ENCODE results near the gene SNRK. TPM values are rescaled to one million over a fixed set of nuclear protein-coding genes. Genes with fewer than 3 reads are reported as not detected.

SNRK gene
- total RNA-seq, 4 donors from 2014 or later: 42.9 to 64.0 (median 49.1) TPM

DNA sequence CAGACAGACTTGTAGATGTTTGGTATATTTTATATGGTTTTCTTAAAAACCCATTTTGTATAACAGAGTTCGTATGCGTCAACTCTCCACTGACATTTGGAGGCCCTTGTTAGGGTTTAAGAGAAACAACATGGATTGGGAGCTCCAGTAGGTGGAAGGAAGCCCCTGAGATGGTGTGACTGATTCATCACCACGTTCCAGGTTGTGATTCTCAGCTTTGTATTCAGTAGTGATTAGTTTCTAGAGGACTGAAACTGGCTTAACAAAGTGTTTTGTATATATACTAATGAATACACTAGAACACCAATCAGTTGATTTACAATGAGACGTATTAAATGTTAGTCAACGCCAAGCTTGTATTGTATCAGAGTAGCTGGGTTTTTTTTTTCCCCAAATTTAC is 33.9 kb downstream of the SNRK start:
- H3K4me3 ChIP-seq: no peak overlapping the region
- no peak for ATAC-seq
- H3K9me3 ChIP-seq: no peaks in the 10 kb centered on the region
- H3K4me1 ChIP-seq: peaks cover 5 to 70% (median 12%) of the 10 kb centered on the region in 3 donors
- TF ChIP-seq EP300 (IDR thresholded peaks at IDR 0.05) (no peak), POLR2A (IDR thresholded peaks at IDR 0.05) (no peak)
- no peak overlapping the region for H3K27ac ChIP-seq
- no peaks in the 10 kb centered on the region for H3K36me3 ChIP-seq
- 92 to 96% methylated on average over 5 of the region's 5 CpGs for WGBS, 2 donors (ENCODE audit: low coverage in 1 of 2)
- H3K27me3 ChIP-seq: no peaks in the 10 kb centered on the region

DNA sequence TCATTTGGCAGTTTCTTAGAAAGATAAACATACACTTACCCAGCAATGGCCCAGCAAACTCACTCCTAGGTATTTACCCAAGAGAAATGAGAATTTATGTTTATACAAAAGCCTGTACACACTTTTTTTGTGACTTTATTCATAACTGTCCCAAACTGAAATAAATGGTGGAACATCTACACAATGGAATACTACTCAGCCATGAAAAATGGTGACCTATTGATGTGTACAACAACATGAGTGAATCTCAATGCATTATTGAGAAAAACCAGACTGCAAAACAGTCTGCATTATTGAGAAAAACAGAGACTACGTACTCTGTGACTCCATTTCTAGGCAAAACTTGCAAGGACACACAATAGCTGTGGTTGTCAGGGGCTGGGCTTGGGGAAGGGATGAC is 37.2 kb downstream of the SNRK start:
- H3K9me3 ChIP-seq: no peaks in the 10 kb centered on the region
- WGBS, 2 donors (ENCODE audit: low coverage in 1 of 2): 100% methylated on average over 1 of the region's 1 CpG

DNA sequence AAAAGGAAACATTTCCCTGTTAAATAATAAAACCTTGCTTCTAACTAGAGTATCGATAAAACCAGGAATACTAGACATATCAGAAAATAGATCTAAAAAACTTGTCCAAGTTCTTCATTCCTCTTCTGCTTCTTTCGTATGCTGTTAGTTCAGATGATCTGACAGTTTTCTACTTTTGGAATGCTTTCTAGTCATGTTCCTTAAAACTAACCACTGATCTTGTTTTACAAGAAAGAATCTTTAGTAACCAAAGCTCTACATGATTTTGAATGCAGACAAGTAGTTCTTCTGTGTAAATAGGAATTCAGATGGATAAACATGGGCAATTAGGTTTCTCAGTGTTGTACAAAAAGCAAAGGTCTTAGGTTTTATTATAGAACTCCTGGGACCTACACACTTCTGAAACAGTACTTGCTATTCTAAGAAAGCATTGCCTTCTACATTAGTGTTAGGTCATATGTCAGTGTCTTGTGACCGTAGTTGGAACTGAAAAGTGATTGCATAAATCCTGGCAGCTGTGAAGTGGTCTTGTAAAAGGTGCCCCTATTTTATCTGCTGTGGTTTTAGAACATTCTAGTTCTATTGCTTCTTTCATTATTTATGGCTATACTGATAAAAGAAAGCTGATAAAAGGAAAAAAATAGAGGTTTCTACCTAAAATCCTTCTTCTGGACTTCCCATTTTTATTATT is 40.7 kb downstream of the SNRK start:
- Histone ChIP-seq H3K4me1 (peaks cover 15 to 80% (median 18%) of the 10 kb centered on the region in 3 donors), H3K27ac (peak overlapping the region in 3 of 4 donors; percentile 30 to 46 (median 44)), H3K36me3 (no peaks in the 10 kb centered on the region), H3K27me3 (no peaks in the 10 kb centered on the region), H3K9me3 (no peaks in the 10 kb centered on the region), H3K4me3 (no peak overlapping the region)
- peak; percentile 74 for ATAC-seq
- TF ChIP-seq, protein P1, sequence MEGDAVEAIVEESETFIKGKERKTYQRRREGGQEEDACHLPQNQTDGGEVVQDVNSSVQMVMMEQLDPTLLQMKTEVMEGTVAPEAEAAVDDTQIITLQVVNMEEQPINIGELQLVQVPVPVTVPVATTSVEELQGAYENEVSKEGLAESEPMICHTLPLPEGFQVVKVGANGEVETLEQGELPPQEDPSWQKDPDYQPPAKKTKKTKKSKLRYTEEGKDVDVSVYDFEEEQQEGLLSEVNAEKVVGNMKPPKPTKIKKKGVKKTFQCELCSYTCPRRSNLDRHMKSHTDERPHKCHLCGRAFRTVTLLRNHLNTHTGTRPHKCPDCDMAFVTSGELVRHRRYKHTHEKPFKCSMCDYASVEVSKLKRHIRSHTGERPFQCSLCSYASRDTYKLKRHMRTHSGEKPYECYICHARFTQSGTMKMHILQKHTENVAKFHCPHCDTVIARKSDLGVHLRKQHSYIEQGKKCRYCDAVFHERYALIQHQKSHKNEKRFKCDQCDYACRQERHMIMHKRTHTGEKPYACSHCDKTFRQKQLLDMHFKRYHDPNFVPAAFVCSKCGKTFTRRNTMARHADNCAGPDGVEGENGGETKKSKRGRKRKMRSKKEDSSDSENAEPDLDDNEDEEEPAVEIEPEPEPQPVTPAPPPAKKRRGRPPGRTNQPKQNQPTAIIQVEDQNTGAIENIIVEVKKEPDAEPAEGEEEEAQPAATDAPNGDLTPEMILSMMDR (IDR thresholded peaks at IDR 0.05): no peak
- no peak for TF ChIP-seq EP300 (IDR thresholded peaks at IDR 0.05)
- no peak for TF ChIP-seq POLR2AphosphoS5 (IDR thresholded peaks at IDR 0.05)
- no peak for TF ChIP-seq POLR2A (IDR thresholded peaks at IDR 0.05)
- WGBS, 2 donors (ENCODE audit: low coverage in 1 of 2): 23 to 28% methylated on average over 3 of the region's 3 CpGs

More for the DNA sequence above, 37.2 kb downstream of the SNRK start:
- Histone ChIP-seq H3K4me1 (peaks cover 15 to 70% (median 21%) of the 10 kb centered on the region in 3 donors), H3K36me3 (no peaks in the 10 kb centered on the region), H3K4me3 (no peak overlapping the region), H3K27me3 (no peaks in the 10 kb centered on the region), H3K27ac (no peak overlapping the region)
- TF ChIP-seq POLR2AphosphoS5 (IDR thresholded peaks at IDR 0.05) (no peak), POLR2A (IDR thresholded peaks at IDR 0.05) (no peak), EP300 (IDR thresholded peaks at IDR 0.05) (no peak)
- TF ChIP-seq, protein P1 (IDR thresholded peaks at IDR 0.05): no peak
- no peak for ATAC-seq

DNA sequence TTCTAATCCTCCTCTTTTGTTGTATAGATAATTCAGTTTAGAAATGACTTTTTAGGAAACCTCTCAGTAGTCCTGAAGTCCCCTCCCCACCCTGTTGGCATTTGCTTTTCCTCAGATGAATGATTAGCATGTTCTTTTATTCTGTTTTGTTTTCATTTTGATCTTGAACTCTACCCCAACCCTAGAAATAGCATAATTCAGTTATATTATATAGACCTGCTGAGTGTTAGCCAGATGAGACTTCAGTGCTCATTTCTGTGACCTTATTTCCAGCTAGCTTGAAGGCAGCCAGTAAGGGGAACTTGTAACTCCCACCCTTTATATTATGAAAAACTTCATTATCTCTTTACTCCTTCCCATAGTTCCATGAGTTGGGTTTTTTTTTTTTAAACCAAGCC is 41.2 kb downstream of the SNRK start:
- Histone ChIP-seq H3K4me1 (peaks cover 15 to 78% (median 18%) of the 10 kb centered on the region in 3 donors), H3K27ac (peak overlapping the region in 2 of 4 donors; percentile 44 to 46), H3K9me3 (no peaks in the 10 kb centered on the region), H3K36me3 (peaks cover 0 to 5% of the 10 kb centered on the region in 2 donors), H3K4me3 (no peak overlapping the region), H3K27me3 (no peaks in the 10 kb centered on the region)
- TF ChIP-seq EP300 (IDR thresholded peaks at IDR 0.05): no peak
- ATAC-seq: no peak

DNA sequence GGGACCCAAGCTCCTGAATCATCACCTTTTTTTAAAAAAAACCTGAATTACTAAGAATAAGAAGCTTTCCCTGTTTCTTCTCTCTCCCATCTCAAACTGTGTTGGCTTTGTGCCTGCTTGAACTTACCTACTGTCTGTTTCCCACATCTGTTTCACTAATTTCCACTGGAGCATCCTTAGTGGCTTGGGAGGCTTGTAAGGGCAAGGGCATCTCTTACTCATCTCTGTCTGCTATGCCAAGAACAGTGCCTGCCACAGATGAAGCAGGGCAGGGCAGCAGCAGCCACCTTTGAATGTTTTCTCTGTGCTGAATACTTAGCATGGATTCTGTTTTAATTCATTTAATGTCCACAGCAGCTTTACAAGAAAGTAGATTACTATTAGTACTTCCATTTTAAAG is 42.3 kb downstream of the SNRK start:
- H3K9me3 ChIP-seq: no peaks in the 10 kb centered on the region
- H3K36me3 ChIP-seq: peaks cover 0 to 14% of the 10 kb centered on the region in 2 donors
- H3K4me1 ChIP-seq: peaks cover 15 to 78% (median 18%) of the 10 kb centered on the region in 3 donors
- ATAC-seq: no peak
- no peak overlapping the region for H3K4me3 ChIP-seq
- TF ChIP-seq EP300 (IDR thresholded peaks at IDR 0.05) (no peak), POLR2A (IDR thresholded peaks at IDR 0.05) (no peak), POLR2AphosphoS5 (IDR thresholded peaks at IDR 0.05) (no peak)
- TF ChIP-seq, protein P1 (IDR thresholded peaks at IDR 0.05): no peak
- H3K27me3 ChIP-seq: no peaks in the 10 kb centered on the region
- H3K27ac ChIP-seq: peak overlapping the region in 2 of 4 donors; percentile 5 to 12

DNA sequence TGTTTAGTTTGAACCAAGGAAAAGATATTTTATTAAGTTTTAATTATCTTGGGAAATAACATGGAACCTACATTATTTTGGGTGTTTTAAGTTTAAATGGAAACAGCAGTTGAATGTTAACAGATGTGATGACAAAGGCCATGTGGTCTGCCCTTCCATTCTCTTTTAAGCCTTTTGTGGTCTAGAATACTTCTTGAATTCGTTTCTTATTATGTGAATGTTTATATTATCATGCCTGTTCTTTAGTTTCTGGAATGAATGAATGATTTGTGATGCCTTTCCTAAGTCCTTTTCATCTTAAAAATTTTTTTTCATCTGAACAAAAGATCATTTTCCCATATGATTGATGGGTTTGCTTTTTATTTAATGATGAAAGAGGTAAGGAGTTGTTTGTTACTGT is 44.6 kb downstream of the SNRK start:
- peaks cover 0 to 8% (median 0%) of the 10 kb centered on the region in 3 donors for H3K9me3 ChIP-seq
- peaks cover 0 to 37% of the 10 kb centered on the region in 2 donors for H3K36me3 ChIP-seq
- no peak overlapping the region for H3K27ac ChIP-seq
- no peak for TF ChIP-seq POLR2AphosphoS5 (IDR thresholded peaks at IDR 0.05)
- TF ChIP-seq POLR2A (IDR thresholded peaks at IDR 0.05): no peak
- TF ChIP-seq EP300 (IDR thresholded peaks at IDR 0.05): no peak
- TF ChIP-seq, protein P1 (IDR thresholded peaks at IDR 0.05): no peak
- no peaks in the 10 kb centered on the region for H3K27me3 ChIP-seq
- H3K4me3 ChIP-seq: no peak overlapping the region
- WGBS, 2 donors (ENCODE audit: low coverage in 1 of 2): 9 to 15% methylated on average over 1 of the region's 1 CpG
- no peak for ATAC-seq
- peaks cover 11 to 55% (median 12%) of the 10 kb centered on the region in 3 donors for H3K4me1 ChIP-seq

All from gastroesophageal sphincter (tissue), 4 donors.